Measurements from ENCODE around the gene LAT.

Gene LAT

GRCh38 chr16:29011112-29011511 lies 26.3 kb downstream of the LAT start:
- no peak for DNase-seq

GRCh38 chr16:29011851-29012250 lies 27.0 kb downstream of the LAT start:
- DNase-seq = no peak

GRCh38 chr16:29012913-29013553 lies 28.2 kb downstream of the LAT start:
- DNase-seq = no peak

GRCh38 chr16:29014561-29015069 lies 29.8 kb downstream of the LAT start:
- no peak for DNase-seq

- no peak for DNase-seq
These were observed 37.3 kb downstream of the LAT start for GRCh38 chr16:29022196-29022595.

- no peak for DNase-seq
These were observed 38.7 kb downstream of the LAT start for GRCh38 chr16:29023279-29024277.

GRCh38 chr16:29024278-29024677 lies 39.4 kb downstream of the LAT start:
- no peak for DNase-seq

- no peak for DNase-seq
These were observed 40.4 kb downstream of the LAT start for GRCh38 chr16:29025218-29025617.

GRCh38 chr16:29025735-29026134 lies 40.9 kb downstream of the LAT start:
- no peak for DNase-seq

GRCh38 chr16:29028457-29029167 lies 43.8 kb downstream of the LAT start:
- no peak for DNase-seq

GRCh38 chr16:29029168-29029994 lies 44.5 kb downstream of the LAT start:
- DNase-seq = no peak

GRCh38 chr16:29030086-29030840 lies 45.4 kb downstream of the LAT start:
- no peak for DNase-seq

Data from NK-92 treated with Interleukin-12 subunit alpha and Interleukin-12 subunit beta, amount 100 ng/mL, for 24 hours (cell line).